ENCODE data around the gene SCRN2.

SCRN2 gene

GRCh38 chr17:47847341-47848197, 6.5 kb upstream of the SCRN2 start:
- no peak for DNase-seq

GRCh38 chr17:47846716-47847340, 5.8 kb upstream of the SCRN2 start:
- DNase-seq, result no peak

GRCh38 chr17:47845716-47846075, 4.6 kb upstream of the SCRN2 start:
- no peak for DNase-seq

- no peak for DNase-seq
These were observed 4.0 kb upstream of the SCRN2 start for GRCh38 chr17:47844814-47845715.

- DNase-seq, result no peak
These were observed 3.2 kb upstream of the SCRN2 start for GRCh38 chr17:47844227-47844626.

GRCh38 chr17:47843391-47843730, 2.3 kb upstream of the SCRN2 start:
- DNase-seq, result no peak

- DNase-seq, result peak in 1 of 58 donors; percentile 16
These were observed 617 bp upstream of the SCRN2 start for GRCh38 chr17:47841488-47842291.

- no peak for DNase-seq
These were observed 902 bp downstream of the SCRN2 start for GRCh38 chr17:47840001-47840741.

- DNase-seq, result no peak
These were observed 2.0 kb downstream of the SCRN2 start for GRCh38 chr17:47839071-47839470.

- DNase-seq, result no peak
These were observed 2.4 kb downstream of the SCRN2 start for GRCh38 chr17:47838636-47839035.

GRCh38 chr17:47837401-47838039, 3.6 kb downstream of the SCRN2 start:
- no peak for DNase-seq

- DNase-seq, result no peak
These were observed 4.5 kb downstream of the SCRN2 start for GRCh38 chr17:47836601-47837000.

GRCh38 chr17:47834756-47835155, 6.3 kb downstream of the SCRN2 start:
- no peak for DNase-seq

- DNase-seq, result peak in 7 of 58 donors; percentile 6 to 52 (median 17)
These were observed 9.1 kb downstream of the SCRN2 start for GRCh38 chr17:47831934-47832327.

- peak; percentile 31 to 94 (median 88) for DNase-seq
These were observed 9.8 kb downstream of the SCRN2 start, which contains the start of the genes LRRC46 and MRPL10 for GRCh38 chr17:47831003-47831933. Gene LRRC46, plus strand, starts transcription at chr17:47831670. Its CDS starts 320 bp downstream, at chr17:47831990. Gene MRPL10, minus strand, starts transcription at chr17:47831541. Its CDS starts 30 bp downstream, at chr17:47831511.

GRCh38 chr17:47830396-47831002, 10.6 kb downstream of the SCRN2 start:
- DNase-seq, result no peak

- no peak for DNase-seq
These were observed 11.2 kb downstream of the SCRN2 start for GRCh38 chr17:47829870-47830269.

- no peak for DNase-seq
These were observed 17.6 kb downstream of the SCRN2 start for GRCh38 chr17:47823519-47823918.

Data from anterior cingulate cortex (tissue), 58 donors.